NCI-H82 (cell line): ENCODE measurements around the gene GRID1.

Source experiments
- DNase-seq: peaks from one replicate; lab custom pipeline; 2025; lab: John Stamatoyannopoulos, UW

GRID1 gene

DNA sequence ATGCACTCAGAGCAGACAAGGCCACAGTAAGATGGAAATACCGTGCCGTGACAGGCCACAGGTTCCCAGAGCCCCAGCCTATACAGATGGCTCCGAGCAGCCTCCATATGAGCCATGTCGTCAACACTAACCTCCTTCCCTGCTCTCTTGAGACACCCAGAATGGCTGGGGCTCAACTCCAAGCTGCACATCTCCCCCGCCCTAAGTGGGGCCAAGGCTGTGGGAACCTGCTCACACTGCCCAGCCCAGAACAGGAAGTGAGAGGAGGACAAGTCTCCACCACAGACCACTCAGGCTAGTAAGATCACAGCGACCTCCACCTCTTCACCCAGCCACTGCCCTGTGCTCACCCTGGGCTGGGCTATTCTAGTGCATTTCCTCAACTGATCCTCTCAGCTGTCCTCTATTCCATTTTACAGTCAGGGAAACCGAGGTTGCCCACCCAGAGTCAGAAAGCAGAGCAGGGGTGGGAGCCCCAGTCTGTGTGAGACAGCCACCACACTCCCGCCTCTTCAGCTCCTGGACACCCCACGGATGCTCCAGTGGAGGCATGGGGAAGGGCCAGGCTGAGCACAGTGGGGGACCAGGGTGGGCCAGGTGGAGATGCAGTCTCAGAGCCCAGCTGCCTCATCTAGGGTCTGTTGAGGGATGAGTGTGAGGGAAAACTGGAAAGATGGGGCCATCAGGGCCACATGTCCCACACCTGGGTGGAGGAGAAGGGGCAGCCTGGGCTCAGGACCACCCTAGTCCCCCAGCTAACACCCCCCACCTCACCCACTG, 11.6 kb downstream of the GRID1 start:
- no peak for DNase-seq

DNA sequence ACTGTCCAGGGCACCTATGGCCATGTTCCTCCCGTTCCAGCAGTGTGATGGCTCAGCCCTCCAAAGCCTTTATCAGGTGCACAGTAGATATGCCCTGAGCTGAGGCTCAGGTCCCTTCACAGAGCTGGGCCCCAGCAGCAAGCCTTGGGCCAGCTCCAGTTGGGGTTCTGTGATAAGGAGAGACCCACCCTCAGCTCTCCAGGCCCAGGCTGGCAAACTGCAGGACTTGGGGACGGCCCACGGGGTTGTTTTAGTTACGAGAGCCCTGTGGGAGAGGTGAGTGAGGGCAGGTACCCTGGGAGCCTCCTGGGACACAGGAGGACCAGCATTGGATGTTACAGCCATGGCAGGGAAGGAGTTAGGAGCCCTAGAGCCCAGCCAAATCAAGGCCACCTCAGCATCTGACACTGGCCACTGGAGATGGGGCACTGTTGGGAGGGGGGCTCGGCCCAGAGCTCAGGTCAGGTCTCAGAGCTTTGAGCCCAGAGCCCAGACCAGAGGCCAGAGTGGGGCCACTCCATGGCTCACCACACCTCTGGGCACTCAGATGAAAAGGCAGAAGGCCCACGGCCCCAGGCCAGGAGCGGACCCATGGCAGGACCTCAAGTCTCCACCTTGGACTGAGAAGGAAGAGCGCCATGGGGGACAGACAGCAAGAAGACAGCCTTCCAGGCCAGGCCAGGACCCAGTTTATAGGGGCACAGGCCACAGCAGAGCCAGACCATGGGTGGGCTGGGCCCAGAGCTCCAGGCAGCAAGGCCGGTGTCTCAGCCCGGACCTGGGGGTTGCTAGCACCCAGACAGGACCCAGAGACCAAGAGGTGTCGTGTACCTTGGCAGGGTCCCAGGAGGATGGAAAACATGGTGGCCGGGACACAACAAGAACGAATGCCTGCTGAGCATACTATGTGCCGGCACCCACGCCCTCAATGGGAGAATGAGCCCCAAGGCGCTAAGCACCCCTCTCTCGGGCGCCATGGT, 12.8 kb downstream of the GRID1 start:
- DNase-seq, result no peak

DNA sequence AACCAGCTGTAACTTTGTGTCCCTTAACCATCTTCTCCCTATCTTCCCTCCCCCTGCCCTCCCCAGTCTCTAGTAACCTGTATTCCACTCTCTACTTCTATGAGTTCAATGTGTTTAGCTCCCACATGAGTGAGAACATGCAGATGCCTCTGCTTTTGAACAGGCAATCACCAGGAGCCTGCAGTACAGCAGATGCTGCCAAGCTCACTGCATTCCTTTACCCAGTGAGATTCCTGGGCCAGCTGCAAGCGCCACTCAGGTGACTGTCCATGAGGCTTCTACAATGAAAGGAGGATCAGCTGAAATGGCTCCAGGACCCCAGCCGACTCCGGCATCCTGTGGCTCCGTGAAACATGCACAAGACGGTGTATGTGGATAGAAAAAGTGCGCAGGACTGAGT, 15.7 kb downstream of the GRID1 start:
- no peak for DNase-seq

- no peak for DNase-seq
Measured at GRCh38 chr10:86349940-86350630, 16.5 kb downstream of the GRID1 start.

DNA sequence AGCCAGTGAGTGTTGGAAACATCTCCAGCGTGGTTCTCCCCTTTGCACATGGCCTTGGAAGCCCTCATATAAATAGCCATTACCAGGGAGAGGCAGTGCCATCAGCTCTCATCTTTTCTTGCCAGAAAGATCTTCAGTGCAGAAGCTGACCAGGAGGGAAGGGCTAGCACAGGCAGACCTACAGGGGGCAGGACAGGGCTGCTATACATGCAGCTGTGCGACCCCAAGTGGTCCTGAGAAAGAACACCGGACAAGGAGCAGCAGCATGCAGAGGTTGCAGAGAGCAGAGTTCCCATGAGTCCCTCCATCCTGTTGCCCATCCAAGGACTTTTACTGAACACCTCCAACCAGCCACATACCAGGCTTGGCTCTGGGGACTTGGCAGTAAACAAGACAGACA, 17.1 kb downstream of the GRID1 start:
- DNase-seq, result peak; percentile 72

DNA sequence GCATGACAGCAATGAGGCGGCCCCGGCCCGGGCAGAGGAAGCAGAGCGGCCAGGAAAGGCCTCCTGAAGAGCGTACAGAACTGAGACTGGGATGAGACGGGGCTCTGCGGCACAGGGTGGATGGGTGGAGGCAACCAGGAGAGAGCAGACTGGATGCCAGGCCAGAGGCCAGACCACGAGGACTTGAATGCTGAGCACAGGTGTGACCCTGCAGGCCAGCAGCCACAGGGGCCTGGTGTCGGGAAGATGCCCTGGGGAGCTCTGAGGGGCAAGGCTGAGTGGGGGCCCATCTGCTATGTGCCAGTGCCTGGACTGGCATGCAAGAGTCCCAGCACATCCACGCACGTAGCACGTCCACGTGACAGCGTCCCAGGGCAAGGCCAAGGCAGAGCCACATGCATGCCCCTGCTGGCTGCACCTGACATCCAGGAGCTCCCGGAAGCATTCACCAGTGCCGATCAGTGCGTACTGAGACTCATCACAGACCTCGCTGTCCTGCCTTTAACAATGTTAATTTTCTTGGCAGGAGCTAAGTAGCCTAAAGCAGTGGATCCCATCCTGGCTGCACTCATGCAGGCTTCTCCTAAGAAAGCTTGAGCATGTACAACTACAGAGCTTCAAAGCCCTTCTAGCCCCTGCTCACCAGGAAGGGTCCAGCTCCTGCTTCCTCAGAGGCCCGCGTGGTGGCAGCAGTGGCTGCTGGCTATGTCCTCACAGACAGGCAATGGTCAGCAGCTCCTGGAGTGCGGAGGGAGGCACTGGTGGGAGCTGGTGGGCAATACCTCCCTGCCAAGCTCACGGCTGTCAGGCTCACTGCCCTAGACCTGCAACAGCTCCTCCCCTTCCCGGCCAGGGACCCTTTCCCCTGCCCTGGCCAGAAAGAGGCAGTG, 18.0 kb downstream of the GRID1 start:
- DNase-seq, result peak; percentile 17

- no peak for DNase-seq
Measured at GRCh38 chr10:86347856-86348255, 18.7 kb downstream of the GRID1 start.

GRCh38 chr10:86346799-86347665, 19.6 kb downstream of the GRID1 start:
- no peak for DNase-seq

GRCh38 chr10:86345859-86346798, 20.5 kb downstream of the GRID1 start:
- DNase-seq, result peak; percentile 95

DNA sequence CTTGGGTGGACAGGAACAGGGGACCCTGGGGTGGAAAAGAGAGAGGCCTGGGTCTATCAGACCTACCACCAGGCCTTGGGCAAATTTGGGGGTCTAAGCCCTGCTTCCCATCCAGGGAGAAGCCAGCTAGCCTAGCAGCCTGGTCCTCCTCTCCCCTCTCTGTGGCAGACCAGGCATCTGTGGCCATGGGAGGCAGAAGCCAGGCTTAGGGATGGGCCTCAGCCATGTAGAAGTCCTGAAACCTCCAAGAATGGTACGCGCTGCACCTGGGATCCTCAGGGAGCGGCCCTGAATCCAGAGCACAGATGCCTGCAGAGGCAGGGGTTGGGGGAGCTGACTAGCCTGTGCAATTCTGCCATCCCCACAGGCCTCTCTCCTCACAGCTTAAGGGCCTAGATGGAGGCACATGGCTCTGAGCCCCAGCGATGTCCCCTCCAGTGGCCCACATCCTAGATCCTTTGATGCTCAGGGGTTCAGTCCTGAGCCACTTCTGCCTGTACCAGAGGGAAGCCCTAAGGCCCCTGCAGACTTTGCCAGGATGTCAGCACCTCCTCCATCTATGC, 21.2 kb downstream of the GRID1 start:
- no peak for DNase-seq

GRCh38 chr10:86344714-86345161, 21.9 kb downstream of the GRID1 start:
- no peak for DNase-seq

GRCh38 chr10:86344281-86344680, 22.3 kb downstream of the GRID1 start:
- DNase-seq, result no peak

GRCh38 chr10:86343761-86344160, 22.8 kb downstream of the GRID1 start:
- no peak for DNase-seq

- no peak for DNase-seq
Measured at GRCh38 chr10:86342111-86342863, 24.3 kb downstream of the GRID1 start.

DNA sequence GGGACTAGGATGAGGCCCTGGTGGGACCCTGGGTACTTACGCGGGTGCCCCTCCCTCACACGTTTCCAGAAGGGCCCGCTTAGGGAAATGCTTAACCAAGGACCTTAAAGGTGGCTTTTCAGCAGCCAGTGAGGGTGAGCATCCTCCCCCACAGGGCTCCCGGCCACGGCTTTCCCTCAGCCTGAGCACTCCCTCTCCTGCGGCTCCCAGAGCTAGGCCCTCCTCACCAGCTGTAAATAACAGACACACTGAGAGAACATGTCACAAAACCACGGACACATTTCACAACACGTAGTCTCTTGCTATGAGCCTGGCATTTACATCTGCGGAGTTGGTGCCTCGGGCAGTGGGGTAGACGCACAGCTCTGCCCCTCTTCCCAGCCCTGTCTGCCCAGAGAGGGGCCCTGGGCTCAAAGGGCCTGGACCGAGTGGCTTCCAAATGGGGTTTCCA, 25.2 kb downstream of the GRID1 start:
- DNase-seq, result no peak

GRCh38 chr10:86340991-86341260, 25.7 kb downstream of the GRID1 start:
- DNase-seq, result no peak

GRCh38 chr10:86340176-86340990, 26.2 kb downstream of the GRID1 start:
- DNase-seq, result no peak
